GM19452 (cell line): Measurements from ENCODE around the gene TOMM6.
"Not testable (repeated sequence)": the region's sequence is repeated elsewhere in the genome, so short reads cannot be mapped to it uniquely, and the experiment has no call there.

ENCODE experiments used
- ATAC-seq: cut with Tn5 transposase; IDR thresholded peaks from one replicate; pipeline ENCODE4 v1.9.1; 2021; ENCODE audit not compliant: unreplicated experiment

The TOMM6 gene

DNA sequence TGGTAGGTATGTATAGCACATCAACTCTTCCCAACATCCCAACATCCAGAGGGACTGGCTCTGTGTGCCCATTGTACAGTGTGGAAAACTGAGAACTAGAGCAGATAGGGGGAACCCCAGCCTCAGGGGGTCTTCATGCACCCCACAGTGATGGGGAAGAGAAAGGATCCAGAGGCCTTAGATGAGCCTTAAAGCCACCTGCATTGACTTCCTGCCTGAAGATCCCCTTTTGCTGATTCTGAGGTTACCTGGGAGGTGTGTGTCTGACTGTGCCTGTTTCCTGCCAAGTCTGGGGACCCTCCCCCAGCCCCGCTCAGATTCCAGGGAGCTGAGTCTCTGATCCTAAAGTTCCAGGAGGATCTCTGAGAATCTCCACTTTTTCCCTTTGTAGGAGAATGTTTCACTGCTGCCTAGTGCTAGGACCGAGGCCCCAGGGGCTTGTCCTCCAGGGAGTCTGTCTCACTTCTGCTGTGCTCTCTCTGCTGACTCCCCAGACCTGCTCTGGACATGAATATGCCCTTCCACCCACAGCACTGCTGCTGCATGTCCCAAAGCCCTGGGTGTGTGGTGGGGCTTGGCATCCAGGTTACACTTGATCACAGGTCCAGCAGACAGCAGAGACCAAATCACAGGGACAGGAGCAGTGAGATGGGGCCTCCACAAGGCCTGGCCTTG is 27.5 kb upstream of the TOMM6 start:
- no peak for ATAC-seq

DNA sequence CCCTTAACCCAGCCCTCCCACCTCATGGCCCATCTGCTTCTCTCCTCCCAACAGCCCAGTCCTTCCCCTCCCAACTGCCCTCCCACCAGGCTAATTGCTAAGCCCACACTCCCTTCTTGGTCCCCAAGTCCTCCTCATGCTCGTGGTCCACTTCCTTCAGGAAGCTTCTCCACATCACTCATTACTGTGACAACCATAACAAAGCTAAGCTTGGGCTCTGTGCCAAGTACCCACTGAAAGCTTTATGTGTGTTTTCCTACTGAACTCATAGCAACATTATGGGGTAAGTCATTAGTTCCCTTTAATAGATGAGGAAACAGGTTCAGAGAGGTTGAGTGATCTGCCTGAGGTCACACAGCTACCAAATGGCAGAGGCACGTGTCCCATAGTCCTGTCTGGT is 24.0 kb upstream of the TOMM6 start:
- no peak for ATAC-seq

GRCh38 chr6:41766043-41766664 is 21.3 kb upstream of the TOMM6 start:
- ATAC-seq: not testable (repeated sequence)

- no peak for ATAC-seq
These were observed 20.2 kb upstream of the TOMM6 start for GRCh38 chr6:41767112-41767833.

DNA sequence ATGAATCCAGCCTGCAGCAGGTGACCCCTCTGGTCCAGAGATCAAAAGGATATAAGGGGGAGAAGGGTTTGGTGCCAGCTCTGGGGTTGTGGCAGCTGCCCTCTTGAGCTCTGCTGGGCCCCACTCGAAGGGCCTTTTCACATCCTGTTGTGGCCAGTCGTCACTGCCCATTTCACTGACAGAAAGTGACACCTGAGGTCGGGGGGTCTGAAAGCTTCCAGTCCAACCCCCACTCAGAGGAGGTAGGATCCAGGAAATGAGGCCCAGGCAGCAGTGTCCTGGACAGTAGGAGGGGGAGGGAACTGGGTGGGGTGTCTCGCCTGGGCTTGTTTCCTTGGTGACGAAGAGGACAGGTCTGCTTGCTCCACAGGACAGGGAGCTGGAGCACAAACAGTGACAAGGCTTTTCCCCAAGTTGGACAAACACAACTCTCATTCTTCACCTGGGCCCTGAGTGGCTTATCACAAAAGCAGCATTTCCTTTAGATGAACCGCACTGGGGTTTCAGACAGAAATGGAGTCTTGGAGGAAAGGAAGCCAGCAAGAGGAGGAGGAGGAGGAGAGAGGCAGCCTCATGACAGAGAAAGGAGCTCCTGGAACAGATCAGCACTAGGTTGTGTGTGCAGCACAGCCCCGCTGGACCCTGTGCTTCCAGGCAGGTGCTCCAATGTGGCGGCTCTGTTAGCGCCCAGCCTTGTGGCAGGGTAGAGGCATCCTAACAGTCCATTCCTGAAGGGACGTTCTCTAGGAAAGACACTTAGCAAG is 18.8 kb upstream of the TOMM6 start:
- ATAC-seq: no peak

- no peak for ATAC-seq
These were observed 18.1 kb upstream of the TOMM6 start for GRCh38 chr6:41769376-41769775.

- no peak for ATAC-seq
These were observed 17.0 kb upstream of the TOMM6 start for GRCh38 chr6:41770381-41771057.

DNA sequence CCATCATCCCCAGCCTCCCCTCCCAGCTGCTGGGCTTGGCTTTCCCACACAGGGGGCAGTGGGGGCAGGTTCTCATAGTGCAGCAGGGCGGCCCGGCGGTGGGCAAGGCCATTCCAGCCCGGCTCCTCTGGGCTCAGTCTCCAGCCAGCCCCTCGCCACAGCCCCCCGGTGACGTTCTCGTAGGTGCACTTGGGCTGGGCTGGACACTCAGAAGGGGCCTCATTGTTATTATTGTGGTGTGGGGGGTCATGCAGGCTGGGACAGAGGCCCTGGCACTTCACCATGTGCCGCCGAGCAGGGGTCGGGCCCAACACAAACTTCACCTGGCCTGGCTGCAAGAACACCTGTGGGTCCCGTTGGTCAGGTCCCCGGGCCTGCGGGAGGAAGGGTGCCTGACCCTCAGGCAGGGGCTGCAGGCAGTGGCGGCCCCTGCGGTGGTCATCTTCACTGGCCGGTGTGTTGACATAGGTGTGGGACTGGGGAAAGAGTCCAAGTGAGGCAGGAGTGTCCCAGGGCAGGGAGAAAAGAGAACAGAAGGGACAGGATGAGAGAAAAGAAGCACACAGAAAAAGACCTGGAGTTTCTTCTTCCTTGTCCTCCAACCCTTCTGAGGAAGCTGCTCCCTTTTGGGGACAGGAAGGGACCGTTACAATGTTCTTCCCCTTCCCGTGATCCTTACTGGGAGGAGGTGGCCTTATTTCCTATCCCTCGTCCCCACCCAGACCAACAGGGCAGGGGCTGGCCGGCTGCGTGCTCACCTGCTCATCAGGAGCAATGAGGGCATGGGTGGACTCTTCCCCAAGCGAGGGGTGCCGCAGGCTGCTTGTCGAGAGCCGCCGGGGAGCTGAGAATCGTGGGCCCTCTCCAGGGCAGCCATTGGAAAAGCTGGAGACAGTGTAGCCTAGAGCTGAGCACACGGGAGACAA is 16.2 kb upstream of the TOMM6 start:
- ATAC-seq: no peak

- ATAC-seq: no peak
These were observed 12.7 kb upstream of the TOMM6 start for GRCh38 chr6:41774841-41775240.

DNA sequence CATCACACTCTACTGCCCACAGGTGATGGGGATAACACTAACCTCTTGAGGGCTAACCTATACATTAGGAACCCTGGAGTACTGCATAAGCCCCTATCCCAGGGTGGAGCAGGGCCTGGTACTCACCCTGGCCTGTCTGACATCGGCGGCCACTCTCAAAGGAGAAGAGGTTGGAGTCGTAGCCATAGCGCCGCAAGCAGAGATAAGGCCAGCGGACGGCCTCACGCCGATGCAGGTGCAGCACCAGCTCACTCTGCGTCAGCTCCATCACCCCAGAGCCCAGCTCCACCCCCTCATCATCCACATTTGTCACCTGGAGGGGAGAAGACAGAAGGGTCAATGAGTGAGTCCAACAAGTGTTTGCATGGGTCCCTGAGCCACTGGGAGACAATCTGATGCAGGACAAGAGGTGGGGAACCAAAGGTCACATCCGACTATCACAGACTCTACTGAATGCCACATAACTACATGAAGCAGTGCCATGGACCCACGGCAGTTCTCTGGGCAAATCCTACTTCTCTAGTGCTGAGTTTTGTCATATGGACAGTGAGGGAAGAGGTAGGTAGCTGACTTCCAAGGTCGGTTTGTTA is 12.1 kb upstream of the TOMM6 start:
- ATAC-seq: no peak

- ATAC-seq: no peak
These were observed 9.8 kb upstream of the TOMM6 start for GRCh38 chr6:41777551-41778285.

DNA sequence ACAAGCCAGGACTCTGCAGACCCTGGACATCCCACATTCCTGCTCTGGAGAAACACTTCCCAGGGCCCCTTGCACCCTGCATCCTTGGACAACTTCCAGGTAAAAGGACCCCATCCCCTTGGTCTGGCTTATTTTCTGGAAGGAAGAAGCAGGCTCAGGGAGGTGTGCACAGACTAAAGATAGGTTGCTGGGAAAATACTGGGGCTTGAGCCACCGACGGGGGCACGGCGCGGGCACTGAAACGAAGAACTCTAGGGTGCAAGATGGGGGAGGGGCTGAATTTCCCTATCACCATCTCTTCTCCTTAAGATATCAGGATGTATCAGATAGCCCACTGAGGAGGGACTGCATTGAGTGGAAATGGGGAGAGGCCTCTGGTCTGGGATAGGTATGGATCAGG is 8.6 kb upstream of the TOMM6 start:
- ATAC-seq: no peak

DNA sequence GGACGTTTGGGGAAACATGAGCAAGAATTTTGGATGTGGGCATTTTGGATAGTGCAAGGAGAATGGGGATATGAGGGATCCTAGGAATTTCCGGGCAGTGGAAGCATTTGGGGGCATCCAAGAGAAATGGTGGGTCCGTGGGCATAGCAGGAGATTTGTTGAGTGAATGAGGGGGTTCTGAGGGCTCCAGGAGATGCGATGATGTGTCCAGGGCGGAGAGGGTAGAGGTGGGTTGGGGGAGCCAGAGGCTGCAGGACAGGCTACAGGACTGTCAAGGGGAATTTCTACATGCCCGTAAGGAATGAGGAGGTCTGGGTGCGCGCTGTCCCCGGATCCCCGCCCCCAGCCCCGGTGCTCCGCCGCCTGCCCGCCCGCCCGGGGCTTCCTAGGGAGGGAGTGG is 8.2 kb upstream of the TOMM6 start:
- no peak for ATAC-seq

GRCh38 chr6:41779788-41780550 is 7.5 kb upstream of the TOMM6 start, which contains the start of gene FRS3:
FRS3 (minus strand) TSS chr6:41779900; CDS start chr6:41776987, 2,913 bp downstream.
- peak; percentile 97 for ATAC-seq

GRCh38 chr6:41780551-41781365 is 6.7 kb upstream of the TOMM6 start, which contains the start of gene PRICKLE4:
PRICKLE4 (plus strand) TSS chr6:41780782; CDS start chr6:41783474, 2,692 bp downstream.
- ATAC-seq: no peak

DNA sequence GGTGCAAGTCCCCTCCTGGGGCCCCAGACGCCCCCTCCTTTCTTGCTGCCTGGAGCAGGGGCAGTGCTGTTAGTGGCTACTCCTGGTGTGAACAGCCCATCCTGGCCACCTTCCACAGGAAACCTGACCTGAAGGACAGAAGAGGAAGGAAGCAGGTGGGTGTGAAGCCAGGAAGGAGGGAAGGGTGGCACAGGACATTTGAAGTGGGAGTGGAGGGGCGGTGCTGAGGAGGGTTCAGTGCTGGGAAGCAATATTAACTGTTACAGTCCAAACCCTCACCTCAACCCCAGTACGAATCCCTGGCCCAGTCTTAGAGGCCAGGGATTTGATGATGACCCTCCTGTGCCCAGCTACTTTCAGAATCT is 6.1 kb upstream of the TOMM6 start:
- ATAC-seq: no peak

- no peak for ATAC-seq
These were observed 4.3 kb upstream of the TOMM6 start for GRCh38 chr6:41783106-41783780.
